GM19238 (cell line): Measurements from ENCODE around the gene CD81.
A peak's percentile ranks its signal among the peaks of the same experiment; 100 is the strongest.

ENCODE experiments used
- DNase-seq: peaks from one replicate; pipeline ENCODE4 v3.0.0; 2011; ENCODE audit warnings: low spot score; ENCODE audit not compliant: insufficient read length

CD81 gene

GRCh38 chr11:2419638-2420501, 42.8 kb downstream of the CD81 start:
- peak; percentile 84 for DNase-seq

GRCh38 chr11:2420502-2421225, 43.6 kb downstream of the CD81 start:
- DNase-seq = peak; percentile 96

GRCh38 chr11:2421226-2421994, 44.3 kb downstream of the CD81 start:
- no peak for DNase-seq

GRCh38 chr11:2421996-2422395, 44.9 kb downstream of the CD81 start:
- DNase-seq = no peak

- DNase-seq = no peak
These were observed 45.5 kb downstream of the CD81 start for GRCh38 chr11:2422461-2423156.

- DNase-seq = no peak
These were observed 46.3 kb downstream of the CD81 start for GRCh38 chr11:2423157-2424025.

GRCh38 chr11:2424811-2425495, 47.8 kb downstream of the CD81 start:
- DNase-seq = no peak

GRCh38 chr11:2425506-2425905, 48.4 kb downstream of the CD81 start:
- DNase-seq = no peak

GRCh38 chr11:2426221-2426620, 49.1 kb downstream of the CD81 start:
- no peak for DNase-seq

- DNase-seq = no peak
These were observed 49.9 kb downstream of the CD81 start for GRCh38 chr11:2426826-2427521.

- DNase-seq = no peak
These were observed 50.7 kb downstream of the CD81 start for GRCh38 chr11:2427721-2428321.

GRCh38 chr11:2428322-2428795, 51.2 kb downstream of the CD81 start:
- DNase-seq = peak; percentile 57

GRCh38 chr11:2431395-2431794, 54.3 kb downstream of the CD81 start:
- DNase-seq = no peak

GRCh38 chr11:2432171-2432621, 55.1 kb downstream of the CD81 start:
- no peak for DNase-seq

GRCh38 chr11:2432628-2433071, 55.5 kb downstream of the CD81 start:
- no peak for DNase-seq

- no peak for DNase-seq
These were observed 56.2 kb downstream of the CD81 start for GRCh38 chr11:2433106-2433925.

- DNase-seq = no peak
These were observed 56.9 kb downstream of the CD81 start for GRCh38 chr11:2434008-2434407.
